HG02973 (cell line): Measurements from ENCODE around the gene KIAA0753.

Experiments used
- ATAC-seq: cut with Tn5 transposase; IDR thresholded peaks from one replicate; pipeline ENCODE4 v1.9.1; 2021; ENCODE audit warnings: moderate library complexity; ENCODE audit not compliant: unreplicated experiment

The KIAA0753 gene

DNA sequence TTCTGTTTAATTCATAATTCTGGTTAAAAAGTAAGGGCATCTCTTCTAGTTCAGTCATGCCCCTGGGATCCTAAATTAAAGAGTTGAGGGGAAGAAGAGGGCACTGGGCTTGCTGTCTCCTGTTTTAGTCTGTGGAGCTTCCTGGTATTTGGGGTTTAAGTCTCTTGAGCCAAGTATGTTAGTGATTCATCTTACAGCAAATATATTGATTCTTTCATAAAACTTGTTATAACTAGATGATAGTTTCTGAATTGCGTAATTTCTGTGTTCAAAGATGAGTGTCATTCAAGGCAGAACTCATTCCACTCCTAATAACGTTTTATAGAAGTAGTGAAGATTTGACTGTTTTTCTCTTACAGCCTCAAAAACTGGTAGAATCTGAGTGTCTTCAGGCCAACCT, 2.1 kb upstream of the KIAA0753 start:
- no peak for ATAC-seq

- ATAC-seq = no peak
Observed at GRCh38 chr17:6641247-6641863, 844 bp upstream of the KIAA0753 start.

- ATAC-seq = no peak
Observed at GRCh38 chr17:6639586-6640535, 650 bp downstream of the KIAA0753 start.

GRCh38 chr17:6639014-6639585, 1.4 kb downstream of the KIAA0753 start:
- no peak for ATAC-seq

DNA sequence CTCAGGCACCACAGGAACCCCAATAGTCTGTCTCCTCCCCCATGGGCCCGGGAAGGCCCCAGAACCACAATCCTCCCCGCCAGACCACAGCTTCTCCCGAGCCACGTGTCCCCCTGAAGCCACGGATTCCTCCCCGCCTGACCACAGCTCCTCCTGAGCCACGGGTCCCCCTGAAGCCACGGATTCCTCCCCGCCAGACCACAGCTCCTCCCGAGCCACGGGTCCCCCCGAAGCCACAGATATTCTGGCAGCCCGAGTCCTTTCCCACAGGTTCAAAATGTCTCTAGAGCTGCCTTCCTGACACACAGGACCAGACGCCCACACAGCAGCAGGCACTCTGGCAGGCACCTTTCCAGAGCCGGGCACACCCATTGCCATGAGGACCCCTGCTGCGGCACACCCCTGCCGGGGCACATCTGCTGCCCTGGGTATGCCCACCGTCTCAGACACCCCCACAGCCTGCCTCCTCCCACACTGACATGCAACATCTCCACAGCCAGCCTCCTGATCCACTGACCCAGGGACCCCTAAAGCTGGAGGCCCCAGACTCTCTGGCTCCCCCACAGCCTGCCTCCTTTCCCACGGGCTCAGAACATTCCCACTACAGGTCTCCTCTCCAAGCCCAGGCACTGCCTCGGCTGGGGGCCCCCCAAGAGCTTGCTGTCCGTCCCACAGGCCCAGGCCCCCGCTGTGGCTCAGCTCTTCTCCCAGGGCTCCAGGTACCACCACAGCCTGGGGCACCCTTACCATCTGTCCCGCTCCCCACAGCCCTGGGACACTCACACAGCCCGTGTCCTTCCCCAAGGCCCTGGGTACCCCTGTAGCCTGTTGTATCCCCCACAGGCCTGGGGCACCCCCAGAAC, 2.2 kb downstream of the KIAA0753 start:
- ATAC-seq = no peak

GRCh38 chr17:6637458-6637840, 3.1 kb downstream of the KIAA0753 start:
- no peak for ATAC-seq

- ATAC-seq = no peak
Observed at GRCh38 chr17:6636616-6637457, 3.7 kb downstream of the KIAA0753 start.

- no peak for ATAC-seq
Observed at GRCh38 chr17:6636105-6636504, 4.4 kb downstream of the KIAA0753 start.

- ATAC-seq = no peak
Observed at GRCh38 chr17:6633263-6633662, 7.2 kb downstream of the KIAA0753 start.

DNA sequence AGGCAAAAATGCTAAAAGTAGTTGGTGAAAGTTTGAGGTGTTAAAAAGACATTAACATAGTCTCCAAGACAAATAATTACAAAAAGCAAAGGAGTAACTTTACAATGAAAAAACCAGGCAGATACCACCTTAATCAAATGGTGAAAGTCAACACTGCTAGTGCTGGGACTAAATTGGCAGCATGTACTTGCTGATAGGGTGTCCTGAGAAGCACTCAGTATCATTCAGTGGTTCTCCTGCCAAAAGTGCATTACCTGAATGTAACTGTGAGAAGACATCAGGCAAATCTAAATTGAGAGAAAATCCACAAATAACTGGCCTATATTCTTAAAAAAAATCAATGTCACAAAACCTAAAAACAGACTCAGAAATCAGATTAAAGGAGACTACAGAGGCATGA, 8.0 kb downstream of the KIAA0753 start:
- no peak for ATAC-seq

DNA sequence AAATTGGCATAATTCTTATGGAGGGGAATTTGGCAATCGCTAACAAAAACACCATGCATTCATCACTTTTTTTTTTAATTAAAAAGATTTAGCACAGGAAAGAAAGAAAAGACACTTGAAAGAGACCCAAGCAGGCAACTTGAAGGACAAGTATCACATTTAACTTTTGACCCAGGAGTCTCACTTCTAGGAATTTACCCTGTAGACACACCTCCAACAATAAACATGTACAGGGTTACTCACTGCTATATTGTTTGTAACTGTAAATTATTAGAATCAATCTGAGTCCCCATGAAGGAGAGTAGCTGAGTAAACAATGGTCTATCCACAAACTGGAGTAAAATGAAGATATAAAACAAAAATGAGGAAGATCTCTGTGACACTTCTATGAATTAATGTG, 10.1 kb downstream of the KIAA0753 start:
- ATAC-seq = no peak

GRCh38 chr17:6627019-6627418, 13.5 kb downstream of the KIAA0753 start:
- no peak for ATAC-seq

DNA sequence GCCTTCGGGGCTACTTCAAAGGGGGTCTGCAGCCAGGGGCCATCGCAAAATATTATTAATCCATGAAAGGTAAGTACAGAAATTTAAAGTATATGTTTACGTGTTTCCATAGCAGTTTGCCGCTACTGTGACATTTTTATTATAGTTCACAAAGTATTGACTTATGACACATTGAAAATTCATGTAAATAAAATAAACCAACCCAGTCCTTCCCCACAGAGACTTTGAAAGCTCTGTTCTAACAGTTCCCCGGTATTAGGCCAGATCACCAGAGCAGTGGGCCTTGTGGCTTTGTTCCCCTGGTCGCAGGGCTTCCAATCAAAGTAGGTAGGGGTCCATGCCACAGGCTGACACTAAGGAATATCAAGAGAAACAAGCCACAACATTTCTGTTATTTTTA, 13.9 kb downstream of the KIAA0753 start:
- ATAC-seq = no peak

DNA sequence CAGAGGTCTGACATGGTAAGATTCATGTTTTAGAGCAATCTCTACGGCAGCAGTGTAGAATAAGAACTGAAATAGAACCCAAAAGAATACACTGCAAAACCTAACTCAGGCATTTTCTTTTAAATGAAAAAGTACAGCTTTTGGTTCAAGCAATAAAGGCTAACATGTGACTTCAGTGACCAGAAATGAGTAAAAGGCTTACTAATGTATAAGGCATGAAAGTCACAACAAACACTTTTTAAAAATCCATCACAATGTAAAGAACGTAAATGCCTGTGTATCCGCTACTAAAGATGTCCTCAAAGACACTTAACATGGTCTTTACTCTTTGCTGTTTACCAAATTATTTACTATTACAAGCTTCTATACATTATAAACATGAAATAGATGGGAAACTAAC, 16.6 kb downstream of the KIAA0753 start:
- no peak for ATAC-seq

- ATAC-seq = no peak
Observed at GRCh38 chr17:6611231-6611630, 29.3 kb downstream of the KIAA0753 start.

DNA sequence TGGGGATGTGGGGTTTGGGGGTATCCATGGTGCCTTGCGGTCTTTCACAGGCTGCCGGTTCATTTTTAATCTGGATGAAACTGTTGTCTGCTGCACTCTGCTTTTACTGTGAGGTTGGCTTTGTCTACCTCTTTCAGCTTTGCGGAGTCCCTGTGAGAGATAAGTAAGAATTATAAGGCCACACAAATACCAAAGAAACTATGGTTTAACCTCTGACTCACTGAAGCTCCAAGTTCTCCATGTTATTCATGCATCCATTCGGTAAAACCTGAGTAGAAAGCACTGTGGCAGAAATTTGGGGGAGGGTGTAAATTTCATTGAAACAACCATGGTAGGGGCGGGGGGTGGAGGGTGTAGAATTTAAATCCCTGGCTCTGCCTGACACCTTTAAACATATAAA, 30.5 kb downstream of the KIAA0753 start:
- no peak for ATAC-seq

- ATAC-seq = no peak
Observed at GRCh38 chr17:6608321-6608720, 32.2 kb downstream of the KIAA0753 start.

GRCh38 chr17:6605142-6605541, 35.4 kb downstream of the KIAA0753 start:
- no peak for ATAC-seq

DNA sequence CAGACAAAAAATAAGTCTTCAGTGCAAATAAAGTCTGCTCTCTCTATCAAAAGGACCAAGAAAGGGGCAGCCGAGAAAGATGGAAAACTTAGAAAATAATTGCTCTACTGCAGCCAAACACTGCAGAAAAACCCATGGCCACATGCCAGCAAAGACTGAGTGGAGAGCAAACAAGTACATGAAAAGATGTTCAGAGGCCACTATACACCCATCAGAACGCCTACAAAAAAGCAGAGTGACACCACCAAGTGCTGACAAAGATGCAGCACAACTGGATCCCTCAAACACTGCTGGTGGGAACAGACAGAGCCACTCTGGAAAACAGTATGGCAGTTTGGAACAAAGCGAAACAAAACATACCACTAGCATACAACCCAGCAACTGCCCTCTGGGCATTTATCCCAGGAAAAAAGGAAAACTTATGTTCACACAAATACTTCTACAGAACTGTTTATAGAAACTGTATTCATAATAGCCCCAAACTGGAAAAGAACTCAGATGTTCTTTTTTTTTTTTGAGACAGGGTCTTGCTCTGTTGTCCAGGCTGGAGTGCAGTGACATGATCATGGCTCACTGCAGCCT, 36.7 kb downstream of the KIAA0753 start:
- no peak for ATAC-seq

- ATAC-seq = no peak
Observed at GRCh38 chr17:6602141-6602540, 38.4 kb downstream of the KIAA0753 start.
